ENCODE data around the gene SMIM36.
"Not testable (repeated sequence)": the region's sequence is repeated elsewhere in the genome, so short reads cannot be mapped to it uniquely, and the experiment has no call there.

Gene SMIM36

DNA sequence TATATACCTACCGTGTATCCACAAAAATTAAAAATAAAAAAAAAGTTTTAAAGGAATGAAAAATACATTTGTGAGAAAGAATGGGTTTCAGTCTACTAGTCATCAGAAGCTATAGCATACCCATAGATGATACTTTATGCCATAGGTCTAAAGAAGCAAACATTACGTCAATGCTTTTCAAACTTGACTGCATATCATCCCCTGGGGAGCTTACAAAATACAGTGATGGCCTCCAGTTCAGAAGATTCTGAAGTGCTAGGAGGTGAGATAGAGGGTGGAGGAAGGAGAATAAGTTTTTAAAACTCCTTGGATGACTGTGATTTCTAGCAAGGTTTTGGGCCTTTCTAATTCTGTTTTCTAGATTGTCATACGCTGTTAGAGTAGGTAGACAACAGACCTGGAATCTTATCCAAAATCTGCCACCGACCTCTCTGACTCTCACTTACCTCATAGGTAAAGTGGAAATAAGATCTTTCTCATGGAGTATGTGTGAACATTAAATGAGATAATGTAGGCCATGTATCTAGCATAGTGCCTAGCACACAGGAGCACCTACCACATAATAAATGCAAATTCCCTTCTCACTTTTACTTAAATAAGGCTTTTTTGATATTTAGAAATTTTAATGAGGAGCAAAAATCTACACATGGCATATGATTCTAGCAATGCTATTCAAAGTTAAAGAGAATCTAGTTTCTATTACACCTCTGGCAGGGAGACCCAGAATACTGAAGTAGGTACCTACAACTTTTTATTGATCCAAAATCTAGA is 102.0 kb downstream of the SMIM36 start:
- TF ChIP-seq, protein P1, sequence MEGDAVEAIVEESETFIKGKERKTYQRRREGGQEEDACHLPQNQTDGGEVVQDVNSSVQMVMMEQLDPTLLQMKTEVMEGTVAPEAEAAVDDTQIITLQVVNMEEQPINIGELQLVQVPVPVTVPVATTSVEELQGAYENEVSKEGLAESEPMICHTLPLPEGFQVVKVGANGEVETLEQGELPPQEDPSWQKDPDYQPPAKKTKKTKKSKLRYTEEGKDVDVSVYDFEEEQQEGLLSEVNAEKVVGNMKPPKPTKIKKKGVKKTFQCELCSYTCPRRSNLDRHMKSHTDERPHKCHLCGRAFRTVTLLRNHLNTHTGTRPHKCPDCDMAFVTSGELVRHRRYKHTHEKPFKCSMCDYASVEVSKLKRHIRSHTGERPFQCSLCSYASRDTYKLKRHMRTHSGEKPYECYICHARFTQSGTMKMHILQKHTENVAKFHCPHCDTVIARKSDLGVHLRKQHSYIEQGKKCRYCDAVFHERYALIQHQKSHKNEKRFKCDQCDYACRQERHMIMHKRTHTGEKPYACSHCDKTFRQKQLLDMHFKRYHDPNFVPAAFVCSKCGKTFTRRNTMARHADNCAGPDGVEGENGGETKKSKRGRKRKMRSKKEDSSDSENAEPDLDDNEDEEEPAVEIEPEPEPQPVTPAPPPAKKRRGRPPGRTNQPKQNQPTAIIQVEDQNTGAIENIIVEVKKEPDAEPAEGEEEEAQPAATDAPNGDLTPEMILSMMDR (IDR thresholded peaks at IDR 0.05; ENCODE audit: extremely low read depth, missing control alignments), result no peak
- DNase-seq (ENCODE audit: low spot score), result no peak

DNA sequence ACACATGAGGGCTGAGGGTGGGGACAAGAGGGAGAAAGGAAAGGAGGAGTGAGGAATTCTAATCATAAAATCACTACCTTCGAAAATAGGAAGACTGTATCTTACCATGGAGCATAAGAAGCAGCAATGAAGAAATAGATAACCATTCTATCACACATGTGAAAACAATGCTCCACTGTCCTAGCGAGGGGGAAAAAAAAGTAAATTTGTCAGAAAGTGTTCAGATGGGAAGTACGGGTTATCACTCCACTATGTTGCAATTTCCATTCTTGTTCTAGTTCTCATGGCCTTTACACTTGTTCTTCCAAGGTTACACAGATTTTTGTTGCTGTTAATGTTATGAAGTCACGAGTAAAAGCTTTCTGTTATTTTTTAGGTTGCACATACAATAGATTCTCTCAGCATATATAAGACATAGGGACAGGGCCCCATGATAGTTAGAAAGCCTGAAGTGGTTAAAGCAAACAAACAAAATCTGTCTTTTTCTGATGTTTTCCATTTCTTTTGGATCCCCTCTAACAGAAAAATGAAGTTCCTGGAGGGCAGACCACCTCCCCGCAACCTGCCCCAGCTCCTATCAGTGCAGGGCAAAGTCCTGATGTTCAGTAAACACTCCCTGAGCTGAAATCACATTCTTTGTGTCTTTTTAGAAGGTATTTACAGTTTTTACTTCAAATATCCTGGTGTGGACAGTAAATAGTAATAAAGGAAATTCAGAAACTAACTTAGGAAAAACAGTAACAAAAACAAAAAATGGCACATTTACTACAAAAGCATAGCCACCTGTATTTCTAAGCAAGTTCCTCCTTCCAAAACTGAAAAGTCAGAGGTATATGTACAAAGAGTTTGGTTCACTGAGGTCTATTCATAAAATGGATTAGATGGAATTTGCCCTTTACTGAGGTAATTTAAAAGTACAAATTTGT is 103.3 kb downstream of the SMIM36 start:
- TF ChIP-seq, protein P1 (IDR thresholded peaks at IDR 0.05; ENCODE audit: extremely low read depth, missing control alignments), result no peak
- no peak for DNase-seq (ENCODE audit: low spot score)

DNA sequence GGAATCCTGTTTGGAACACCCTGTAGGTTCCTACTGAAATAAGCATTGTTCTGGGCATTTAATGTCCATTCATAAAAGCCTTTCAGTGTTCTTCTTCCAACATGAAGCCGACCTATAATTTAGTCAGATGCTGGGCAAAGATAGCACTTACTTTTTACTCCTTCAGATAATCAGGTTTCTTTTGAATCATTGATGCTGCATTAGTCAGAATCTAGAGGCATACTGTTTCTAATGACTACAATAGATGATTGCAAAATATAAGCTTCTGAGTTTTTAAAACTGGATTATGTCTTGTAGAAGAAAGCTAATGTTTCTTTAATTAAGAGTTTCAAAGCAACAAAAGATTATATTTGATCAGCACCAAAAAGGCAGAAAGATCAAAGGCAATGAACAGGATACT is 105.7 kb downstream of the SMIM36 start:
- TF ChIP-seq, protein P1 (IDR thresholded peaks at IDR 0.05; ENCODE audit: extremely low read depth, missing control alignments), result no peak
- no peak for DNase-seq (ENCODE audit: low spot score)

DNA sequence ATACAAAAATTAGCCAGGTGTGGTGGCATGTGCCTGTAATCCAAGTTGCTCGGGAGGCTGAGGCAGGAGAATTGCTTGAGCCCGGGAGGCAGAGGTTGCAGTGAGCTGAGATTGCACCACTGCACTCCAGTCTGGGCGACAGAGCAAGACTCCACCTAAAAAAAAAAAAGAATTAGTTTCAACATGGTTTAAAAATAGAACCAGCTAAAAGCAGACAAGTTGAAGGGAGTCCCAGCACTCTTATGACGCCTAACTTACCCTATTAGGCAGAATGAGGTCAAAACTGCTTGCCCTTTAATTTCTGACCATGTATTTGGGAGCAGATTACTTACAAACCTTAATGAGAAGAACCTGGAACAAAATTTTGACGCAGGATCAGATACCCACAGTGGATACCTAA is 107.1 kb downstream of the SMIM36 start:
- not testable (repeated sequence) for DNase-seq (ENCODE audit: low spot score)

DNA sequence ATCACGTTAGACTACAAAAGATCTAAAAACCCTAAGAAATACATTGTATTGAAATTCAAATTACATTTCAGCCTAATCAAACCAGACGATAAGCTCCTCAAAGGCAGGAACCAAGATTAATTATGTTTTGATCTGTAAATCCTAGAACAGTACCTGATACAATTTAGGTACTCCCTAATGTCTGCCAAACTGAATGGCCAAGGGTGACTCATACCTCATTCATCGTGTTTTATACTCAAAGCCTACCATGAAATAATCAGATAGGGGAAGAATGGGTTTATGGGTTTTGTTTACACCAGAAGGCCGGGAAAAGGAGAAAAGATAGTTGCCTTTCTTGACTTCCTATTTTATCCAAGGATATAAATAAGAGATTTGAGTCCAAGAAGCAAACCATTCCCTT is 108.9 kb downstream of the SMIM36 start:
- no peak for DNase-seq (ENCODE audit: low spot score)
- TF ChIP-seq, protein P1 (IDR thresholded peaks at IDR 0.05; ENCODE audit: extremely low read depth, missing control alignments), result no peak

Data from GM20000 (cell line).